Panc1 (cell line): ENCODE measurements around the gene CSF1R.

ENCODE experiments used
- CTCF ChIP-seq: fragments of 450-650 bp; IDR thresholded peaks from 2 replicates; pipeline ENCODE4 v1.5.1; 2017; ENCODE audit warnings: mild to moderate bottlenecking
- POLR2AphosphoS5 ChIP-seq: IDR thresholded peaks from 2 replicates; pipeline ENCODE4 v1.6.1; 2012; ENCODE audit warnings: mild to moderate bottlenecking, low read depth, low read length, moderate library complexity
- REST ChIP-seq, 2 experiments: IDR thresholded peaks; 2 replicates each; pipeline ENCODE4 v1.6.1; 2011 to 2012; ENCODE audit warnings: low read depth in 2 of 2, control low read depth in 1 of 2, low read length in 1 of 2, mild to moderate bottlenecking in 1 of 2, moderate library complexity in 1 of 2; ENCODE audit not compliant: insufficient read depth in 1 of 2
- SIN3A ChIP-seq: IDR thresholded peaks from 2 replicates; pipeline ENCODE4 v1.6.1; 2012; ENCODE audit warnings: low read depth, mild to moderate bottlenecking, low read length, moderate library complexity, borderline replicate concordance; ENCODE audit not compliant: insufficient read depth
- TCF7L2 ChIP-seq: IDR thresholded peaks from 2 replicates; pipeline ENCODE4 v1.6.1; 2011; ENCODE audit warnings: mild to moderate bottlenecking, low read depth, low read length, inconsistent platforms

- no peak for TF ChIP-seq POLR2AphosphoS5
- no peak for TF ChIP-seq CTCF
- TF ChIP-seq TCF7L2: no peak
- TF ChIP-seq REST (IDR thresholded peaks at IDR 0.05; ENCODE audit: insufficient read depth in 1 of 2, low read depth in 2 of 2, low read length in 1 of 2): no peak
- TF ChIP-seq SIN3A: no peak
These were observed 21.6 kb upstream of the CSF1R start for GRCh38 chr5:150107909-150108447.
